Endothelial cell of umbilical vein (primary cell): ENCODE measurements around the gene AGTPBP1. TPM values are rescaled to one million over a fixed set of nuclear protein-coding genes. Genes with fewer than 3 reads are reported as not detected.

Experiments
- BruUV-seq: library from RNA; stranded (reverse); fragments of 400-500 nt; replicated peaks from 2 replicates; lab custom pipeline; 2021; lab: Mats Ljungman, UMichigan
- CTCF ChIA-PET: fragments of 300-600, 350-600 bp; sonication (Branson Sonifier 250); formaldehyde crosslinking; loops from one replicate; lab custom pipeline; 2021; ENCODE audit warnings: antibody characterized with exemption, inconsistent platforms; lab: Charles Lee
- POLR2A ChIA-PET: fragments of 300-600, 350-600 bp; sonication (Branson Sonifier 250); formaldehyde crosslinking; loops from one replicate; lab custom pipeline; 2021; ENCODE audit warnings: antibody characterized with exemption, inconsistent platforms; lab: Charles Lee
- DNase-seq: peaks from one replicate; pipeline ENCODE4 v3.0.0-alpha.2; 2011; ENCODE audit warnings: low read depth, low spot score
- FAIRE-seq: peaks from 2 replicates; lab custom pipeline; 2011; peaks lifted over from hg19 to GRCh38; lab: Jason Lieb, UNC
- H2AFZ ChIP-seq: 2 replicates; pipeline ENCODE4 v1.6.0; 2012; ENCODE audit warnings: low read depth, low read length, control low read depth, inconsistent platforms
- H3K27ac ChIP-seq: 2 replicates; pipeline ENCODE4 v1.5.1; 2011; ENCODE audit warnings: low read depth, mild to moderate bottlenecking, control low read depth, low read length, moderate library complexity; ENCODE audit not compliant: insufficient read depth
- H3K27me3 ChIP-seq, 2 experiments: 2 replicates each; pipeline versions ENCODE4 v1.6.0 to v1.6.1; 2011; ENCODE audit warnings: low read length in 2 of 2, mixed read lengths in 1 of 2; ENCODE audit not compliant: control insufficient read depth in 2 of 2, insufficient read depth in 2 of 2
- H3K36me3 ChIP-seq, 2 experiments: 2 replicates in 1 of 2; 3 replicates in 1 of 2; pipeline ENCODE4 v1.5.1; 2011; ENCODE audit warnings: low read length in 2 of 2, mild to moderate bottlenecking in 1 of 2, moderate library complexity in 1 of 2; ENCODE audit not compliant: control insufficient read depth in 2 of 2, insufficient read depth in 2 of 2; ENCODE audit errors: extremely low read depth in 1 of 2
- H3K4me1 ChIP-seq: 3 replicates; pipeline ENCODE4 v1.5.1; 2011; ENCODE audit warnings: mild to moderate bottlenecking, low read length; ENCODE audit not compliant: control insufficient read depth, insufficient read depth; ENCODE audit errors: extremely low read depth
- H3K4me2 ChIP-seq: 2 replicates; pipeline ENCODE4 v1.6.1; 2011; ENCODE audit warnings: low read length, control low read depth, mixed read lengths; ENCODE audit not compliant: insufficient read depth
- H3K4me3 ChIP-seq, 3 experiments: fragments of 200-600 bp in 1 of 3; sonication (generic), shearing (Covaris generic) in 1 of 3; replicated peaks in 1 of 3; 2 replicates each; pipeline ENCODE4 v1.5.1; 2011 to 2016; ENCODE audit warnings: control low read depth in 3 of 3, low read length in 3 of 3, mild to moderate bottlenecking in 2 of 3, inconsistent platforms in 1 of 3, low read depth in 1 of 3, moderate library complexity in 1 of 3; ENCODE audit not compliant: insufficient read depth in 1 of 3
- H3K79me2 ChIP-seq: 2 replicates; pipeline ENCODE4 v1.6.0; 2012; ENCODE audit warnings: low read length, inconsistent platforms; ENCODE audit not compliant: control insufficient read depth, insufficient read depth
- H3K9ac ChIP-seq: replicated peaks from 2 replicates; pipeline ENCODE3; 2011; ENCODE audit warnings: low read length, control low read depth; ENCODE audit not compliant: insufficient read depth; ENCODE audit errors: extremely low read depth
- H3K9me1 ChIP-seq: replicated peaks from 3 replicates; pipeline ENCODE4 v1.6.0; 2011; ENCODE audit warnings: mild to moderate bottlenecking, low read length; ENCODE audit not compliant: control insufficient read depth, insufficient read depth; ENCODE audit errors: extremely low read depth
- H3K9me3 ChIP-seq: replicated peaks from 2 replicates; pipeline ENCODE4 v1.5.1; 2012; ENCODE audit warnings: low read length, inconsistent platforms; ENCODE audit not compliant: control insufficient read depth, insufficient read depth
- H4K20me1 ChIP-seq: replicated peaks from 2 replicates; pipeline ENCODE3; 2011; ENCODE audit warnings: mild to moderate bottlenecking, low read length; ENCODE audit not compliant: control insufficient read depth, insufficient read depth; ENCODE audit errors: extremely low read depth
- EZH2 ChIP-seq: IDR thresholded peaks from 2 replicates; pipeline ENCODE4 v1.6.1; 2012; ENCODE audit warnings: borderline replicate concordance, low read depth, mild to moderate bottlenecking, moderate library complexity, low read length, inconsistent platforms; ENCODE audit not compliant: severe bottlenecking
- FOS ChIP-seq: IDR thresholded peaks from 2 replicates; pipeline ENCODE4 v1.6.1; 2011; ENCODE audit warnings: mild to moderate bottlenecking, low read length, moderate library complexity, borderline replicate concordance; ENCODE audit not compliant: insufficient read depth
- GATA2 ChIP-seq: IDR thresholded peaks from 2 replicates; pipeline ENCODE4 v1.7.0; 2011; ENCODE audit warnings: low read depth, mild to moderate bottlenecking, moderate library complexity, mixed read lengths, low read length; ENCODE audit not compliant: insufficient read length, insufficient read depth
- JUN ChIP-seq: IDR thresholded peaks from 2 replicates; pipeline ENCODE4 v1.6.1; 2011; ENCODE audit warnings: borderline replicate concordance, low read depth; ENCODE audit not compliant: insufficient read length, insufficient read depth
- MYC ChIP-seq: IDR thresholded peaks from one replicate; pipeline ENCODE4 v1.6.1; 2011; ENCODE audit warnings: mild to moderate bottlenecking, low read depth, low read length
- POLR2A ChIP-seq: IDR thresholded peaks from 2 replicates; pipeline ENCODE4 v1.6.1; 2012; ENCODE audit warnings: low read depth, mild to moderate bottlenecking, control low read depth, low read length
- POLR2AphosphoS5 ChIP-seq: IDR thresholded peaks from 2 replicates; pipeline ENCODE4 v1.6.1; 2012; ENCODE audit warnings: low read depth, mild to moderate bottlenecking, control low read depth, low read length, moderate library complexity; ENCODE audit not compliant: insufficient read depth
- dilution Hi-C: fragments of 300-500 bp; cut with MboI; formaldehyde crosslinking; loops from one replicate; pipeline ENCODE4 v1.15.0; 2019; ENCODE audit warnings: low sequenced_read_pairs; ENCODE audit not compliant: extremely low pct_ligation_motif_present
- intact Hi-C: fragments of 100-400 bp; cut with micrococcal nuclease; formaldehyde crosslinking; loops from one replicate; pipeline ENCODE4 v1.10.0; 2022
- polyA plus RNA-seq, 4 experiments: library from polyadenylated mRNA; depleted of rRNA in 3 of 4; stranded (reverse) in 3 of 4; unstranded in 1 of 4; fragments of >200 nt; gene quantifications; 2 replicates each; pipeline versions ENCODE4 v1.2.1 to v1.2.3, GENCODE V29; 2011 to 2012; ENCODE audit warnings: missing spikeins in 1 of 4
- total RNA-seq: library from RNA; stranded (reverse); gene quantifications from 2 replicates; pipeline ENCODE4 v1.2.3, GENCODE V29; 2021
- TF ChIP-seq, protein P1 (sequence below), 2 donors: IDR thresholded peaks; 1 replicate in 1 of 2; 2 replicates in 1 of 2; pipeline ENCODE4 v1.5.1; 2011; ENCODE audit warnings: low read length in 2 of 2, mild to moderate bottlenecking in 2 of 2, moderate library complexity in 2 of 2, control low read depth in 1 of 2, inconsistent platforms in 1 of 2, low read depth in 1 of 2; ENCODE audit not compliant: insufficient read depth in 1 of 2; ENCODE audit errors: extremely low read depth in 1 of 2
- TF ChIP-seq, protein P2 (sequence below): IDR thresholded peaks from 2 replicates; pipeline ENCODE4 v1.6.1; 2011; ENCODE audit not compliant: insufficient read depth, insufficient read length

Gene AGTPBP1
- total and polyA plus RNA-seq, 2 donors (not counting 3 experiments of a cell fraction or from before 2014, with no cell fraction given) = 4.2 to 18.4 TPM

GRCh38 chr9:85726737-85727136, 15.0 kb downstream of the AGTPBP1 start:
- Histone ChIP-seq H3K4me1 (no peaks in the 10 kb centered on the region), H3K9me1 (no peaks in the 10 kb centered on the region), H4K20me1 (peaks cover 7% of the 10 kb centered on the region), H3K9ac (no peak overlapping the region), H3K9me3 (no peaks in the 10 kb centered on the region), H3K79me2 (peaks cover 5% of the 10 kb centered on the region), H3K4me2 (no peak overlapping the region), H3K27ac (no peak overlapping the region), H2AFZ (no peak overlapping the region), H3K36me3 (no peaks in the 10 kb centered on the region), H3K27me3 (no peaks in the 10 kb centered on the region), H3K4me3 (no peak overlapping the region)
- CTCF ChIA-PET = no interaction called here
- FAIRE-seq = no peak
- no peak for DNase-seq
- POLR2A ChIA-PET = no interaction called here
- BruUV-seq = no TSS peak
- intact Hi-C loops = no loop called here
- no peak for TF ChIP-seq POLR2A
- no peak for TF ChIP-seq GATA2
- no peak for TF ChIP-seq MYC
- TF ChIP-seq, protein P1, sequence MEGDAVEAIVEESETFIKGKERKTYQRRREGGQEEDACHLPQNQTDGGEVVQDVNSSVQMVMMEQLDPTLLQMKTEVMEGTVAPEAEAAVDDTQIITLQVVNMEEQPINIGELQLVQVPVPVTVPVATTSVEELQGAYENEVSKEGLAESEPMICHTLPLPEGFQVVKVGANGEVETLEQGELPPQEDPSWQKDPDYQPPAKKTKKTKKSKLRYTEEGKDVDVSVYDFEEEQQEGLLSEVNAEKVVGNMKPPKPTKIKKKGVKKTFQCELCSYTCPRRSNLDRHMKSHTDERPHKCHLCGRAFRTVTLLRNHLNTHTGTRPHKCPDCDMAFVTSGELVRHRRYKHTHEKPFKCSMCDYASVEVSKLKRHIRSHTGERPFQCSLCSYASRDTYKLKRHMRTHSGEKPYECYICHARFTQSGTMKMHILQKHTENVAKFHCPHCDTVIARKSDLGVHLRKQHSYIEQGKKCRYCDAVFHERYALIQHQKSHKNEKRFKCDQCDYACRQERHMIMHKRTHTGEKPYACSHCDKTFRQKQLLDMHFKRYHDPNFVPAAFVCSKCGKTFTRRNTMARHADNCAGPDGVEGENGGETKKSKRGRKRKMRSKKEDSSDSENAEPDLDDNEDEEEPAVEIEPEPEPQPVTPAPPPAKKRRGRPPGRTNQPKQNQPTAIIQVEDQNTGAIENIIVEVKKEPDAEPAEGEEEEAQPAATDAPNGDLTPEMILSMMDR (IDR thresholded peaks at IDR 0.05; ENCODE audit: extremely low read depth in 1 of 2, insufficient read depth in 1 of 2, low read depth in 1 of 2, low read length in 2 of 2) = no peak
- TF ChIP-seq POLR2AphosphoS5 = no peak
- TF ChIP-seq EZH2 = no peak
- no peak for TF ChIP-seq JUN
- TF ChIP-seq, protein P2, sequence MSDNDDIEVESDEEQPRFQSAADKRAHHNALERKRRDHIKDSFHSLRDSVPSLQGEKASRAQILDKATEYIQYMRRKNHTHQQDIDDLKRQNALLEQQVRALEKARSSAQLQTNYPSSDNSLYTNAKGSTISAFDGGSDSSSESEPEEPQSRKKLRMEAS = no peak
- TF ChIP-seq FOS = no peak
- dilution Hi-C loops = no loop called here
